GM18867 (cell line): ENCODE data around the gene PRKCH.
"Not testable (repeated sequence)": the region's sequence is repeated elsewhere in the genome, so short reads cannot be mapped to it uniquely, and the experiment has no call there.

Experiments used
- ATAC-seq: cut with Tn5 transposase; IDR thresholded peaks from one replicate; pipeline ENCODE4 v1.9.1; 2021; ENCODE audit warnings: mild to moderate bottlenecking, moderate library complexity; ENCODE audit not compliant: unreplicated experiment

The PRKCH gene

GRCh38 chr14:61304688-61305087 is 16.7 kb upstream of the PRKCH start:
- ATAC-seq = no peak

DNA sequence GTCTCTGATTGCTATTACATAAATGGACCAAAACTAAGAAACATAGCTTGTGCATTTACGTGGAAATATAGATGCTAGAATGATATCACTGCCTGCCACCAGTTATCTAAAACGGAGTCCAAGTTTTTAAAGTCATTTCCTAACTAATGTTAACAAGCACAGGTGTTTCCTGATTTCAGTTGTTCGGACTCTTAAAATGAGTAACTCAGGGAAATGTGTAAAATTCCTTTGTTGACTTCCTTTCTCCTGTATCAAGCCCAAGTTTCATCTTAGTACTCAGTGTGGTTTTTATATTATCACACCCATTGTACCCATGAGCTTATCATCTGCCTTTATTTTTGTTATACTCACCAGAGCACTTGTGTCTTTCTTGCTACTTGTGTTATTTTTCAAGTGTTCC is 13.2 kb upstream of the PRKCH start:
- no peak for ATAC-seq

DNA sequence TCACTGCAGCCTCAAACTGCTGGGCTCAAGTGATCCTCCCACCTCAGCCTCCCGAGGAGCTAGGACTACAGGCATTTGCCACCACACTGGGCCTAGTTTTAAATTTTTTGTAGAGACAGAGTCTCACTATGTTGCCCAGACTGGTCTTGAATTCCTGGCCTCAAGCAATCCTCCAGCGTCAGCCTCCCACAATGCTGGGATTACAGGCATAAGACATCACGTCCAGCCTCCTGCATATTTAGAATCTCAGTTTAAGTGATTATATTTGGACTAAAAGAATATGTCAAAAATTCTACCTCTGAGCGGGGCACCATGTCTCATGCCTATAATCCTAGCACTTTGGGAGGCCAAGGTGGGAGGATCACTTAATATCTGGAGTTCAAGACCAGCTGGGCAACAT is 12.7 kb upstream of the PRKCH start:
- ATAC-seq = not testable (repeated sequence)

- no peak for ATAC-seq
Measured at GRCh38 chr14:61315313-61315712, 6.1 kb upstream of the PRKCH start.

- no peak for ATAC-seq
Measured at GRCh38 chr14:61319086-61319485, 2.3 kb upstream of the PRKCH start.

DNA sequence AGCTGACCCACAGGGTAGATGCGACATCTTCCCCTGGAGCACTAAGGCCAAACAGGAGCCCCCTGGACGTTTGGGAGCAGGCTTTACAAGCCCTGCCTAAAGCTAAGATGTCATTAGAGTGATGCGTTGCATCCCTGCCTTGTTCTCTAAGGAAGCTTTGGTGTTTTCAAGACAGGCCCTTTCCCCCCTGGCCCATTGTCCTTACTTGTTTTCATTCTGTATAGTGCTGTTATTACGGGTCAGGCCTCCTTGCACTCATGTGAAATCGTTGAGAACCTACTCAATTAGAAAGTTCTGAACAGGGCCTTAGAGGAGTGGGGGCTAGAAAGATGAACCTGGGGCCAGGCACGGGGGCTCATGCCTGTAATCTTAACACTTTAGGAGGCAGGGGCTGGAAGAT is 1.7 kb upstream of the PRKCH start:
- ATAC-seq = no peak

DNA sequence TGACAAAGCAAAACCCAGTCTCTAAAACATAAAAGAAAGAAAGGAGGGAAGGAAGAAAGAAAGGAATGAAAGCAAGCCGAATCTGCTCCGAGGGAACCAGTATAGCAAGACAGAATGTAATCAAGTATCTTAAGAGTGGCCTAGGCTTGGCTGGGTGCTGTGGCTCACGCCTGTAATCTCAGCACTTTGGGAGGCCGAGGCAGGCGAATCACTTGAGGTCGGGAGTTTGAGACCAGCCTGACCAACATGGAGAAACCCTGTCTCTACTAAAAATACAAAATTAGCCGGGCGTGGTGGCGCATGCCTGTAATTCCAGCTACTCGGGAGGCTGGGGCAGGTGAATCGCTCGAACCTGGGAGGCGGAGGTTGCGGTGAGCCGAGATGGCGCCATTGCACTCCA is 1.2 kb upstream of the PRKCH start:
- ATAC-seq = not testable (repeated sequence)

DNA sequence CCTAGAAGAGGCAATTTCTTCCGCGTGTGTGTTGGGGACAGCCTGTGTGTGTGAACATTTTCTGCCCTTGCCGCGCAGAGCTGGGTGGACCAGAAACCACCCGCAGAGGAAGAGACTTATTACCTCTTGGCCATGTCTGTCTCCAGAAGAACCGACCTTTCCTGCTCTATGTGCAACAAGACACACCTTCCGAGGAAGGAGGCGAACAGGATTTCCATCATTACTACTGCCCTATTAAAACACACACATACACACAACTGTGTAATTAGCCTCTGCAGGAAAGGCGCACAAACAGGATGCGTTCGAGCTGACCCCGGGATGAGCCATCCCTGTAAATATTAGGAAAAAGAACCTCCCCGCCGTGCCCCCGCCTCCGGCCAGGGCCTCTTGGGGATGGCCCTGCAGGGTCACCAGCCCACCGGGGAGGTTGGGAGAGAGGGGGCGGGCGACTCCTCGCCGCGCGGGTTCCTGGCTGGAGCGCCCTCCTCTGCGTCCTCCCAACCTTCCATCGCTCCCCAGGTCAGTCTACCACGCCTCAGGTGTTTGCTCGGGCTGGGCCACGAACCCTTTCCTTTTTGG is 484 bp upstream of the PRKCH start:
- no peak for ATAC-seq

GRCh38 chr14:61322011-61322798 is 826 bp downstream of the PRKCH start:
- ATAC-seq = peak; percentile 11

- ATAC-seq = no peak
Measured at GRCh38 chr14:61322799-61323290, 1.5 kb downstream of the PRKCH start.

GRCh38 chr14:61323970-61324369 is 2.6 kb downstream of the PRKCH start:
- ATAC-seq = no peak

DNA sequence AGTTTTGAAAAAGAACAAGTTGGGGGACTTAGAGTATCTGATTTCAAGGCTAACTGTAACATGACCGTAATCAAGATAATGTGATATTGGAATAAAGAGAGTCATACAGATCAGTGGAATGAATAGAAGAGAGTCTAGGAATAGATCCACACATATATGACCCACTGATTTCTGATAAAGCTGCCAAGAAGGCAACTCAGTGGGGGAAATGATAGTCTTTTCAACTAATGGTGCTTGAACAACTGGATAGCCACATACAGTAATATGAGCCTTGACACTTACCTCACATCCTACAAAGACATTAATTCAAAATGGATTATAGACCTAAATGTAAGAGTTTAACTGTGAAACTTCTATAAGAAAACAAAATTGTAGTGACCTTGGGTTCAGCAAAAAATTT is 3.8 kb downstream of the PRKCH start:
- ATAC-seq = no peak

DNA sequence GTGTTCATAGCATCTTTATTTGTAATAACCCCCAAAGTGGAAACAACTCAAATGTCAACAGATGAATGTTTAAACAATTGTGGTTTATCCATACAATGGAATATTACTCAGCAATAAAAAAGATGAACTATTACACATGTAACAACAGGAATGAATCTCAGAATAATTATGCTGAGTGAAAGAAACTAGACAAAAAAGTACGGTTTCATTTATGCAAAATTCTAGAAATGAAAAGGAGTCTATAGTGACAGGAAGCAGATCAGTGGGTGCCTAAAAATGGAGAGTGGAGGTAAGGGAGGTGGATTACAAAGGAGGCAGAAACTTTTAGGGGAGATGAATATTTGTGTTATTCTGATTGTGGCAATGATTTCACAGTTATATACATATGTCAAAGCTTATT is 4.8 kb downstream of the PRKCH start:
- ATAC-seq = no peak

- ATAC-seq = no peak
Measured at GRCh38 chr14:61326847-61327246, 5.5 kb downstream of the PRKCH start.

DNA sequence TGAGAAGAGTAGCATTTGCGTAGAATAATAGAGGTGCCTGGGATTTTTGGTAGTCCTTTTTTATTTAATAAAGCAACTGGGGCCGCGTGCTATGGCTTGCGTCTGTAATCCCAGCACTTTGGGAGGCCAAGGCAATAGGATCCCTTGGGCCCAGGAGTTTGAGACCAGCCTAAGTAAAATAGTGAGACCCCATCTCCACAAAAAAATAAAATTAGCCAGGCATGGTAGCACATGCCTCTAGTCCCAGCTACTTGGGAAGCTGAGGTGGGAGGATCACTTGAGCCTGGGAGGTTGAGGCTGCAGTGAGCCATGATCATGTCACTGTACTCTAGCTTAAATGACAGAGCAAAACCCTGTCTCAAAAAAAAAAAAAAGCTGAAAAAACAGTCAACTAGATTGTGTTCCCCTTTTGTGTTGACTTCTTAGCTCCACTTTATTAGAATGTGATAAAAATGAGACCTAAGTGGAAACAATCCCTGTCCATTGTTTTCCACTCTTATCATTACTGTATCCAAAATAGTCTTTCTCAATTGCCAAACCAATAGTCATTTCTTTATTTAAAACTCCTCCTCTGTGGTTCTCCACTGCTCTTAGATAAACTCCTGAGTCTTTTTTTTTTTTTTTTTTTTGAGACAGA is 7.4 kb downstream of the PRKCH start:
- no peak for ATAC-seq

- ATAC-seq = peak; percentile 68
Measured at GRCh38 chr14:61329478-61330051, 8.2 kb downstream of the PRKCH start.

DNA sequence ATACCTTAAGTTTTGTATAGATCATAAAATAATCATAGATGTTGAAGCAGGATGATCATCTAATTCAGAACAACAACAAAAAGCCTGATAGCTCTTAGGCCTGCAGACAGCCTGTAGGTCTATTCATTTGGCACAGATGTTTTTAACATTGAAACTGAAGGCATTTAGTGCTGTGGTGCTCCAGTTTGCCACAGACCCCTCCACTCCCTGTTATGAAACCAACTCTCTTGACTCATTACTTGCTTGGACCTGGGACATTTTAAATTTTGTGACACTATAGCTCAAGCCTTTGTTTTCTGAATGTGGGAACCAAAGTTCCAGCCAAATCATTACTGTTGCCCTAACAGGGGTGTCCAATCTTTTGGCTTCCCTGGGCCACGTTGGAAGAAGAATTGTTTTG is 9.1 kb downstream of the PRKCH start:
- no peak for ATAC-seq

DNA sequence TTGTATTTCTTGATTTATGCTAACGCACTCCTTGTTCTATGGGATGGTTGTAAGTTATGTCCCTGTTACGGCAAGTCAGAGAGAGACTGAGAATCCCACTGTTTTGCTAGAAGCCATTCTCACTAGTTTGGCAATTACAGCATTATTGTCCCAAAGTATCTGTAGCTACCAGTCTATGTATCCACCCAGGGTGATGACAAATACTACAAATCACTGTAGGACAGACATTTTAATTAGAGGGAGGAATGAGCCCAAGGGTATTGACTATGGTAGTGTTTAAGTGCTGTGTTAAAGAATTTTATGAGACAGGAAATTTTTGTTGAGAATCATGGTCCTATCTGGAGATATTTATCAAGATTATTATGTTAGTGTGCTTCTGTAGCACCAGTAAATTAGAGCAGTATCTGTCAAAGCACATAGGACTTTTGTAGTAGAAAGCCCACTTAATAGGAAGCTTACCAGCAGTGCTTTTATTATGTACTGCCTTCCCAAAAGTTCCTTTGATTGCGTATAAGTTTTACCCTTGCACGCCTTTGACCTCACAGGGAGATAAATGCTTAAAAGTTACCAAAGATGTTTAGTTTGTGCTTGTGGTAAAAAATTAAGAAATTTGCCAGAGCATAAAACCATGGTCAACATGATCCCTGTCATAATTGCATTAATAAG is 10.7 kb downstream of the PRKCH start:
- no peak for ATAC-seq

DNA sequence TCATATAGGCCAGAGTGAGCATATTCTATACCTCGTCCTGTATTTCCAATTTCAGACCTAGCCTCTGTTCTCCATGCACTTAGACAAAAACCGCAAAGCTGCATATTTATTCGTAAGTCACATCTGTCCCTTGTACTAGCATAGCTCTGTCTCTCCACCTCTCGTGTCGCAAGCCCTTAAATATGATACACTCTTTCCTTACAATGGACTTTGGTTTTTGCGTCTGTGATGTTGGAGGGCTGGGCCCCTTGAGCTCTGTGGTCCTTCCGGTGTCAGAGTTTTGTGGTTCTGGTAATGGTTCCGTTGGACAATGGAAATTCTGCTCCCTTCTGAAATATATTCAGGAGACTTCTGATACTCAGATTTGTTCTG is 11.3 kb downstream of the PRKCH start:
- no peak for ATAC-seq

- no peak for ATAC-seq
Measured at GRCh38 chr14:61333087-61333486, 11.7 kb downstream of the PRKCH start.

- no peak for ATAC-seq
Measured at GRCh38 chr14:61334197-61334701, 12.9 kb downstream of the PRKCH start.
